Skin epidermis (tissue), 12 donors: ENCODE results near the gene PPP1R9A.

ENCODE experiments used
- H3K27ac ChIP-seq, 21 experiments: fragments of 200-600 bp; sonication (generic) in 11 of 21; one replicate each; pipeline ENCODE4 v1.5.0; 2020; ENCODE audit warnings: mild to moderate bottlenecking in 3 of 21, inconsistent platforms in 2 of 21, moderate library complexity in 2 of 21
- H3K4me3 ChIP-seq, 7 experiments: fragments of 200-600 bp; sonication (generic) in 2 of 7; one replicate each; pipeline ENCODE4 v1.5.0; 2020; ENCODE audit warnings: inconsistent platforms in 2 of 7, mild to moderate bottlenecking in 2 of 7, moderate library complexity in 1 of 7

The PPP1R9A gene

GRCh38 chr7:95290166-95290830 lies 382.9 kb downstream of the PPP1R9A start:
- no peak overlapping the region for H3K27ac ChIP-seq
- H3K4me3 ChIP-seq = no peak overlapping the region

DNA sequence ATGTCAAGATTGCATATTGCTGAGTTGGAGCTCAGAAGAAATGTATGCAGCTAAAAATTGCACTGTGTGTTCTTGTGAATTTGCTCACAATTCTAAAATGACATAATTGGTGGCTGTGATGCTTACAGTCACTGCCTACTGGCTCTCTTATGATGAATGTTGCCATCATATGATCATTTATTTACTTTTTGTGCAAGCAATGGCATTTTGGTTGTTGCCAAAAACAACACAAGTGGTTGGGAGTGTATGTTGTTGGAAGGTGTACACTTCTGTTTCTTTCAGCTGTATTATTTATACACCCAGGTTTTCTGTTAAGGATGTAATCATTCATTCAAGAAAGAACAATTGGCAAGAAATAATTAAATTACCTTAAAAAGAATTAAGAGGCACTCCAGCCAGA lies 388.0 kb downstream of the PPP1R9A start:
- no peak overlapping the region for H3K27ac ChIP-seq
- no peak overlapping the region for H3K4me3 ChIP-seq

GRCh38 chr7:95296456-95296855 lies 389.1 kb downstream of the PPP1R9A start:
- H3K27ac ChIP-seq = no peak overlapping the region
- H3K4me3 ChIP-seq = no peak overlapping the region

GRCh38 chr7:95297041-95297440 lies 389.6 kb downstream of the PPP1R9A start:
- Histone ChIP-seq H3K4me3 (no peak overlapping the region), H3K27ac (no peak overlapping the region)

- Histone ChIP-seq H3K27ac (no peak overlapping the region), H3K4me3 (no peak overlapping the region)
Measured at GRCh38 chr7:95298091-95298490, 390.7 kb downstream of the PPP1R9A start.

GRCh38 chr7:95303013-95303905 lies 395.9 kb downstream of the PPP1R9A start:
- no peak overlapping the region for H3K4me3 ChIP-seq
- H3K27ac ChIP-seq = no peak overlapping the region

GRCh38 chr7:95304990-95305389 lies 397.6 kb downstream of the PPP1R9A start:
- Histone ChIP-seq H3K27ac (no peak overlapping the region), H3K4me3 (no peak overlapping the region)

GRCh38 chr7:95309951-95310350 lies 402.6 kb downstream of the PPP1R9A start:
- Histone ChIP-seq H3K4me3 (no peak overlapping the region), H3K27ac (no peak overlapping the region)

DNA sequence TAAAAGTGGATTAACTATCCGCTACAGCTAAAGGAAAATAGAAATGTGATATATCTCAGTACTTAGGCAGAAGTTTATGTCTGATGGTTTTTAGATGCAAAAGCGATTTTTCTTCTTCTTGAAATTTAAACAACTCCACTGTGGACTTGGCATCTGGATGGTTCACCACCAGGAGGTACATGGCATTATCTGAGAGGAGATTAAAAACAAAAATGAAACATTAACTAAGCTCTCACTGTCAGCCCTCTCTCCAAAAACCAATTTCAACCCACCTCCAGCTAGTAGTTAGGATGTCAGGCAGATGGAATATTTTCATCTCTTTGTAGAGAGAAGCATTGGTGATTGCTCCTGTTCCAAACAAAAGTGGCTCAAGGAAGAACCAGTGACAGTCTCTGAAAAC lies 404.0 kb downstream of the PPP1R9A start:
- Histone ChIP-seq H3K4me3 (no peak overlapping the region), H3K27ac (no peak overlapping the region)

DNA sequence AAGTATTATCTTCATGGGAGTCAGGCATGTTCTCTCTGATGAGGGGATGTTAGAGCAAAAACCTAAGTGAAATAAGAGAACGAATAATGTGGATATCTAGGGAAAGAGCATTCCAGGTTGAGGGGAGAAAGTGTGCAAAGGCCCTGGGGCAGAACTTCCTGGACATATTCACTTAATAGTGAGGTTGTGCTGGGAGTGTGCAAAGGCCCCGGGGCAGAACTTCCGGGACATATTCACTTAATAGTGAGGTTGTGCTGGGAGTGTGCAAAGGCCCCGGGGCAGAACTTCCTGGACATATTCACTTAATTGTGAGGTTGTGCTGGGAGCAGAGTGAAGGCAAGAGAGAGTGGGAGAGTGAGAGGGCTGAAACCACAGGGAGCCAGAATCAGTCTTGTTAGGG lies 405.2 kb downstream of the PPP1R9A start:
- Histone ChIP-seq H3K4me3 (no peak overlapping the region), H3K27ac (no peak overlapping the region)

DNA sequence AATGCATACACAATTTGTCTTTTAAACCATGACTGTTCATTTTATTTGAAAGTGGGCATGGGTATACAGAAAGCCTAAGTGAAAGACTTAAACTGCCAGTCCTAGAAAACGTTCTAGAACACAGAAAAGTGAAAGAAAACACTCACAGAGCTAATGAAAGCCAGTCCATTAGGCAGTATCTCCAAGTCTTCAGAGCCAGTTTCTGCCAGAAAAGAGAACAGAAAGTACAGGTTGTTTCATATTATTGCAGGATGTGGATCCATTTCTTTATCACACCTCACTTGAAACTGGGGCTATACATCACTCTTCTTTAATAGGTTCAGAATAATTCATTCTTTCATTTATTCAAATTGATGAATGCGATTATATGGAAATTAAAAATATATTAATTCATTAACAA lies 409.2 kb downstream of the PPP1R9A start:
- Histone ChIP-seq H3K27ac (no peak overlapping the region), H3K4me3 (no peak overlapping the region)

GRCh38 chr7:95317546-95317945 lies 410.2 kb downstream of the PPP1R9A start:
- Histone ChIP-seq H3K27ac (no peak overlapping the region), H3K4me3 (no peak overlapping the region)

DNA sequence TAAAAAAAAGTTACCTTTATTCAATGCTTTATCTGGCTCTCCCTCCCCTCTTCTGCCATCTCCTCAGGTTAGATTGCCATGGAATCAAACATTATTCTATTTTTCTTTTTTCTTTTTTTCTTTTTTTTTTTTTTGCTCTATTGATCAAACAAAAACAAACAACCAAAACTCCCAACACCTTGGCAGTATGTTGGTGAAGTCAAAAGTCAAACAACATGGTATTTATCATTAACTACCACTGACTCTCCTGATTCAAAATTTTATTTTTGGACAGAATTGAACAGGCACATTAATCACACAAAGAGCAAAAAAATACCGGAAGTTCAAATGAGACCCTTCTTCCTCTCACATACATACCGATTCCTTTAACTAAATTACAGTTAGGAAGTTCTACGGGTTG lies 410.6 kb downstream of the PPP1R9A start:
- Histone ChIP-seq H3K4me3 (no peak overlapping the region), H3K27ac (no peak overlapping the region)

- Histone ChIP-seq H3K4me3 (no peak overlapping the region), H3K27ac (no peak overlapping the region)
Measured at GRCh38 chr7:95318501-95319100, 411.2 kb downstream of the PPP1R9A start.

GRCh38 chr7:95319570-95319969 lies 412.2 kb downstream of the PPP1R9A start:
- Histone ChIP-seq H3K4me3 (no peak overlapping the region), H3K27ac (no peak overlapping the region)

DNA sequence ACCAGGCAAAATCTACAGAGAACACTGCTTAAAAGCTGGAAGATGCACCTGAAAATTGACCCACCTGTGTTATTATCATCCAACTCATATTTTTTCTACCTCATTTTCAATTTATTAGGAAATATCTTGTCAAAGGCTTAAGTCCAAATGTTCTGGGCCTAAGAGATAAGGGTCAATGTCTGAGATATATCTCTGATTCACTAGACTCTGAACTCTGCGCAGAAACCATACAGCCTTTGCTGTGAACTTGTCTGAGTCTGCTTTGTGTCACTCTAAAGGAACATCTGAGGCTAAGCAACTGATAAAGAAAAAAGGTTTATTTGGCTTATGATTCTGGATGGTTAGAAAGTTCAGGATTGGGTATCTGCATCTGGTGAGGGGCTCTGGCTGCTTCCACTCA lies 413.3 kb downstream of the PPP1R9A start:
- Histone ChIP-seq H3K27ac (no peak overlapping the region), H3K4me3 (no peak overlapping the region)

GRCh38 chr7:95321720-95322119 lies 414.3 kb downstream of the PPP1R9A start:
- H3K27ac ChIP-seq = no peak overlapping the region
- H3K4me3 ChIP-seq = no peak overlapping the region

DNA sequence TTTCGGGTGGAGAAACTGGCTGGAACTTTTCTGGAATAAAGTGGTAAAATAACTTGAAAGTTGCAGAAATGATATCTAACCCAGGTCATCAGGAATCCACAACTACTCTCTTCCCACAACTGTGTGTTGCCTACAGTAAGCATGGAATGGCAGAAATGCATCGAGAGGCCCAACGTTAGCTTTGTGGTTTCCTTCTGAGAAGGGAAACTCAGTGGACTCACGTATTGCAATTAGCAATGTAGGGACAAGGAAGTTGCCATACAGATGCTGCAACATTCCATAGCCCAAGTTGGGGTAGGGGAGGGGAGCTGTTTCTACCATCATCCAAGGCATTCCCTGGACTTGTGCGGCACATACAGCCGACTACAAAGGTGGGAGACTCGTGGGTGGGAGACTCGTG lies 415.0 kb downstream of the PPP1R9A start:
- H3K4me3 ChIP-seq = no peak overlapping the region
- no peak overlapping the region for H3K27ac ChIP-seq

- no peak overlapping the region for H3K4me3 ChIP-seq
- H3K27ac ChIP-seq = no peak overlapping the region
Measured at GRCh38 chr7:95322854-95323253, 415.5 kb downstream of the PPP1R9A start.

DNA sequence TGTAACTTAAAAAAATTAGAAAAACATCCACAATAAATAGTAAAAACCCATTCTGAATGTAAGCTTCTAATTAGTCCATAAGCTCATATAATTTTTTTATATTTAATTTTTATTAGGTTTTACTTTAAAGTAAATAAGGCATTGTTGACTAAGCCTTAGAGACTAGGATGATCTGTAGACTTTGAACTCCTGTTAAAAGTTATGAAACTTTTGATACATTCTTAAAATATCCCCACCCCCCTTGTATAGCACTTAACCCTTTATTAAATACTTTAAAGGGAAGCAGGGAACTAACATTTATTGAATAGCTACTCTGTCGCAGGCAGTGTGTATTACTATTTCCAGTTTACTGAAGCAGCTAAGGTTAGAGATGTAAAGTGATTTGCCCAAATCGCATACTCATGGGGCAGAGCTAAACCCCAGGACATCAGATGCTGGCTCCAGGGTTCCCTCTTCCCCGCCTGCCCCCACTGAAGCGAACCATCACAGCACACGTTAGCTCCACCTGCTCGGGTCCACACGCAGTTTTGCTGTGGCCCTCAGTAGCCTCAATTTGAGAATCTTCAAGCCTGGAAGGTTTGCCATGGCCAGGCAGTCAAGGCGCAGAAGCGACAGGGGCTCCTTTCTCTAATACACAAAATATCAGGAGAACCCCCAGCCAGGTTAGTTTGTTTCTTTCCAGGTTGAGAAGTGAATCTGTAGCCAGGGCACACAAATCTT lies 416.2 kb downstream of the PPP1R9A start:
- no peak overlapping the region for H3K4me3 ChIP-seq
- no peak overlapping the region for H3K27ac ChIP-seq
